Measurements from ENCODE around the gene VPS8. TPM values are rescaled to one million over a fixed set of nuclear protein-coding genes. Genes with fewer than 3 reads are reported as not detected.

Gene VPS8
- total and polyA plus RNA-seq, 2 of the 13 experiments (the other 11 are each of a cell fraction or from before 2014, with no cell fraction given): 14.2 to 35.1 TPM

- 0 out of 2 replicates have a peak, but pooled peaks have one; percentile 54 for TF ChIP-seq ZFYVE20 (CRISPR knock-in tag; IDR thresholded peaks at IDR 0.05; ENCODE audit: borderline replicate concordance, low read depth)
- TF ChIP-seq ATF2 (CRISPR knock-in tag; IDR thresholded peaks at IDR 0.05): no peak; the same call in 1 of the 2 replicates
- TF ChIP-seq ZBTB49 (CRISPR knock-in tag; IDR thresholded peaks at IDR 0.05; ENCODE audit: borderline replicate concordance): no peak
- no peak for TF ChIP-seq EEA1 (CRISPR knock-in tag; IDR thresholded peaks at IDR 0.05; ENCODE audit: borderline replicate concordance)
- peak; percentile 22; the same call in 1 of the 2 replicates for TF ChIP-seq ZNF281 (CRISPR knock-in tag; IDR thresholded peaks at IDR 0.05; ENCODE audit: borderline replicate concordance)
- 0 out of 2 replicates have a peak, but pooled peaks have one; percentile 44 for TF ChIP-seq YEATS4 (CRISPR knock-in tag; IDR thresholded peaks at IDR 0.05; ENCODE audit: borderline replicate concordance)
- TF ChIP-seq MED8 (CRISPR knock-in tag; IDR thresholded peaks at IDR 0.05; ENCODE audit: insufficient replicate concordance): no peak
- no peak for TF ChIP-seq RFX1 (IDR thresholded peaks at IDR 0.05)
- TF ChIP-seq ZBTB33 (CRISPR knock-in tag; IDR thresholded peaks at IDR 0.05): no peak
- TF ChIP-seq PLSCR1 (CRISPR knock-in tag; IDR thresholded peaks at IDR 0.05; ENCODE audit: borderline replicate concordance): no peak
- no peak for TF ChIP-seq ZBTB7B (CRISPR knock-in tag; IDR thresholded peaks at IDR 0.05)
- no peak for TF ChIP-seq ARID2 (CRISPR knock-in tag; IDR thresholded peaks at IDR 0.05; ENCODE audit: borderline replicate concordance)
- TF ChIP-seq ZNF703 (CRISPR knock-in tag; IDR thresholded peaks at IDR 0.05; ENCODE audit: borderline replicate concordance): no peak
- no peak for TF ChIP-seq ZNF234 (CRISPR knock-in tag; conservative IDR thresholded peaks at IDR 0.05)
These were observed at the start of gene VPS8 (continued) for GRCh38 chr3:184811999-184812661.

Data from HepG2 (cell line).